ENCODE measurements around the gene ZNF280D.

The ZNF280D gene

DNA sequence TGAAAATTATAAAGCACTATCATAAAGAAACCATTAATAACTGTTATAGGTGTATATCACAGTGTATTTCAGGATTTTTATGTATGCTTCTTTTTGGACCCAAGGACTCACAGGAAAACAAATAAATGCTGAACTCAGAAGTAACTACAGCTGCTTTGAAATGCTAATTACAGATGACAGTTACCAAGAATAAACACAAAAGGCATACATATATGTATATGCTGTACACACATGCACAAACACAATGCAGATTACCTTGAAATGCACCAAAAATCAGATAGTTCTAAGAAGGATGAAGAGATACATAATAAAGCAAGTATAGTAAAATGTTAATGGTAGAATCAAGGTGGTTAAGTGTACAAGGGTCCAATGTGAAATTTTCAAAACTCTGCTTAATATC, 52.2 kb downstream of the ZNF280D start:
- ChIA-PET POLR2A (no interaction called here), CTCF (no interaction called here)
- no peak for DNase-seq (ENCODE audit: extremely low spot score)
- TF ChIP-seq, protein P1, sequence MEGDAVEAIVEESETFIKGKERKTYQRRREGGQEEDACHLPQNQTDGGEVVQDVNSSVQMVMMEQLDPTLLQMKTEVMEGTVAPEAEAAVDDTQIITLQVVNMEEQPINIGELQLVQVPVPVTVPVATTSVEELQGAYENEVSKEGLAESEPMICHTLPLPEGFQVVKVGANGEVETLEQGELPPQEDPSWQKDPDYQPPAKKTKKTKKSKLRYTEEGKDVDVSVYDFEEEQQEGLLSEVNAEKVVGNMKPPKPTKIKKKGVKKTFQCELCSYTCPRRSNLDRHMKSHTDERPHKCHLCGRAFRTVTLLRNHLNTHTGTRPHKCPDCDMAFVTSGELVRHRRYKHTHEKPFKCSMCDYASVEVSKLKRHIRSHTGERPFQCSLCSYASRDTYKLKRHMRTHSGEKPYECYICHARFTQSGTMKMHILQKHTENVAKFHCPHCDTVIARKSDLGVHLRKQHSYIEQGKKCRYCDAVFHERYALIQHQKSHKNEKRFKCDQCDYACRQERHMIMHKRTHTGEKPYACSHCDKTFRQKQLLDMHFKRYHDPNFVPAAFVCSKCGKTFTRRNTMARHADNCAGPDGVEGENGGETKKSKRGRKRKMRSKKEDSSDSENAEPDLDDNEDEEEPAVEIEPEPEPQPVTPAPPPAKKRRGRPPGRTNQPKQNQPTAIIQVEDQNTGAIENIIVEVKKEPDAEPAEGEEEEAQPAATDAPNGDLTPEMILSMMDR (IDR thresholded peaks at IDR 0.05; ENCODE audit: control extremely low read depth, extremely low read depth, low read depth, missing control alignments): no peak

DNA sequence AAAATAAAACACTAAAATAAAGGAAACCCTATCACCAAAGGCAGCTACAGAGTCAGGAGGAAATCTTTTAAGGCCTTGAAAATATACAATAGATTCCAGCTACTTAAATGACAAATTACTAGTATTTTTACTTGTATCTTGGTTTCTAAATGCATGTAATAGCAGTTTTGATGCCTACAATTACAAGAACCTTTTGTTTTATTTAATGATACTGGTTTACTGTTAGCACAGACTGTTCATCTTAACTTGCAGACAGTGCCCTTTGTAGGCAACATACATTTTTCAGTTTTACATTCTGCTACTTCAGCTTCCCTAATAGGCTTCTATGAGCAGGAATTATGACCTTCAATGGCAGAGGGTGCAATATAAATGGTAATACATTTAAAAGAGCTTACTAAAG, 54.1 kb downstream of the ZNF280D start:
- POLR2A ChIA-PET: no interaction called here
- no peak for DNase-seq (ENCODE audit: extremely low spot score)
- CTCF ChIA-PET: interaction anchor here (0.8 to 1.7 kb wide), 3 partner anchors 9 to 18 kb away, joined by 3 to 7 read pairs (median 4); no protein-coding TSS in a partner anchor
- TF ChIP-seq, protein P1 (IDR thresholded peaks at IDR 0.05; ENCODE audit: control extremely low read depth, extremely low read depth, low read depth, missing control alignments): no peak

DNA sequence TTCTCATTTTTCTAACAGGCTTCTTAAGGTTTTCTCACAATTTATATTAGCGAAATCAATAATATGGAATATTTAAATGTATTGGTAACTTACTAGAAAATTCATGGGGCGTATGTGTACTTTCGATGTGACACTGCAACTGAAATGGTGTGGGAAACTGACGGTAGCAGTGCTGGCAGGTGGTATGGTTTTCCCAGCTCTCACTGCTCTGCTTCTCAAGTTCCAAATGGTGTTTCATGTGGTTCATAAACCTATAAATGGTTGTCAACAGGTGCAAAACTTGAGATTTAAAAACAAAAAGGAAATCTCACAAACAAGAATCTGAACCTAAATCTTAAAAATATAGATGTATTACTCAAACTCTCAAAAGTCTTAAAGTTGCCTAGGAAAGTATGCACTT, 54.7 kb downstream of the ZNF280D start:
- DNase-seq (ENCODE audit: extremely low spot score): no peak
- TF ChIP-seq, protein P1 (IDR thresholded peaks at IDR 0.05; ENCODE audit: control extremely low read depth, extremely low read depth, low read depth, missing control alignments): no peak
- ChIA-PET CTCF (no interaction called here), POLR2A (no interaction called here)

DNA sequence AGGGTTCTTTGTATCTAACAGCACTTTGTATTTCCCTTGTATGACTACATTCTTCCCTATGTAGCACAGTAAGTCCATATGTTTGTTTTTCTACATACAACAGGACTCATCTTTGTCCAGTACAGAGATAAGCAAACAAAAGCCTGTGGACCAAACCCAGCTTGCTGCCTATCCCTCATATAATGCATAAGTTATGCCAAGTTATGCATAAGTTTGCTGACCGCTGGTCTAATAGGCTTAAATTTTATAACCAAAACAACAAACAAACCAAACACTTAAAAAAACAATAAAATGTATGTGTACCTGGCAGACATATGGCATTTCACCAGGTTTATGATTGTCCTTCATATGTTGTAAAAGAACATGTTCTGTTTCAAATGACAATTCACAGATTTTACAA, 56.0 kb downstream of the ZNF280D start:
- ChIA-PET POLR2A (no interaction called here), CTCF (interaction anchor here (1.1 to 1.3 kb wide), 2 partner anchors 9 kb away, joined by 4 read pairs; no protein-coding TSS in a partner anchor)
- TF ChIP-seq, protein P1 (IDR thresholded peaks at IDR 0.05; ENCODE audit: control extremely low read depth, extremely low read depth, low read depth, missing control alignments): no peak
- DNase-seq (ENCODE audit: extremely low spot score): no peak

DNA sequence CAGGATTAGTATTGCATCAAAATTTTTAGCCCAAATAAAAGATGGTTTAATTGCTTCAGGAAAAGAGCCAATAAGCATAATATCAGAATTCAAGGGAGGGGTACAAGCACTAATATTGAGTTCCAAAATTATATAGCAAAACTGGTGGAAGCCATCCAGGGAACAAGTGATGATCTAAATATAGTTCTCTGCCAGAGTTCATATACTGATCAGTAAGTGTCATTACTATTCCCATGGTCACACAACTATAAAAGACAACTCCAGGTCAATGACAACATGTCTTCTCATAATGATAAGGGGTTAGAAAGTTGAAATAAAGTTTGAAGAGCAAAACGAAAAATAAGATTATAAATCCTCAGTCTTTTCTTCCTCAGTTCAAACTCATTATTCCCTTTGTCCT, 57.4 kb downstream of the ZNF280D start:
- ChIA-PET CTCF (interaction anchor here (1.3 kb wide), 1 partner anchor 11 kb away, joined by 4 read pairs; no protein-coding TSS in a partner anchor), POLR2A (no interaction called here)
- no peak for DNase-seq (ENCODE audit: extremely low spot score)
- TF ChIP-seq, protein P1 (IDR thresholded peaks at IDR 0.05; ENCODE audit: control extremely low read depth, extremely low read depth, low read depth, missing control alignments): no peak

DNA sequence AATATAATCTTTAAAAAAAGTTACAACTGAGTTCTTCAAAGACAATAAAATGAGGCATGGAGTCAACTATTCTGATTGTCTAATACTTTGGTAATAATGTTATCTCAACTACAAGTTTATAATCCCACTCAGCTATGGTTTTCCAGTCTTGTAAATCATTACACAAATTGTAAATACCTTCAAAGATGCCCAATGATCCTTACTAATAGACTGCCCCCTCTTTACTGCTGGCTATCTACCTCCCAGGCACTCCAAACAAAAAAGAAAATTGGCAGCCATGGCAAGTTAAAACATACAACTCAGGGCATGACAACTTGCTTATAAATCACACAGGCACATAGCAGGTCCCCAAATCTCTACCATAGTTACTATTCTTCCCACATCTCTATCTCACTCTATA, 58.5 kb downstream of the ZNF280D start:
- no peak for DNase-seq (ENCODE audit: extremely low spot score)
- TF ChIP-seq, protein P1 (IDR thresholded peaks at IDR 0.05; ENCODE audit: control extremely low read depth, extremely low read depth, low read depth, missing control alignments): no peak
- CTCF ChIA-PET: no interaction called here
- POLR2A ChIA-PET: no interaction called here

DNA sequence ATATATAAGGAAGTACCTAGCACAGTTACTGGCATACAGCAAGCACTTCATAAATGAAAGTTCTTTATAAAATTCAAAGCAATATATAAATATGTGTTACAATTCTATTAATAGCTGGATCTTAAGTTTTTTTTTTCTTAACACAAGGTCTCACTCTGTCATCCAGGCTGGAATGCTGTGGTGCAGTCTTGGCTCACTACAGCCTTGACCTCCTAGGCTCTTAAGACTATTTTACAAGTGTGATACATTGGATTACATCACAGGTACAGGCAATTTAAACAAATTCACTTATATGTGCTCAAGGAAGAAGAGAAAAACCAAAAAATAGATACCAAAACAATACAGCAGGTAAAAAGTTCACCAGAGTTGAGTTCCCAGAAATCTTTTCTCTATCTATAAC, 60.6 kb downstream of the ZNF280D start:
- DNase-seq (ENCODE audit: extremely low spot score): no peak
- ChIA-PET POLR2A (no interaction called here), CTCF (no interaction called here)
- TF ChIP-seq, protein P1 (IDR thresholded peaks at IDR 0.05; ENCODE audit: control extremely low read depth, extremely low read depth, low read depth, missing control alignments): no peak

Data from GM10248 (cell line).